Keratinocyte (primary cell): ENCODE data around the gene BAIAP2. TPM values are rescaled to one million over a fixed set of nuclear protein-coding genes. Genes with fewer than 3 reads are reported as not detected.

Experiments
- DNase-seq: peaks from one replicate; pipeline ENCODE4 v3.0.0-alpha.2; 2011; ENCODE audit warnings: low read depth, missing footprints, low spot score
- FAIRE-seq: peaks from 2 replicates; lab custom pipeline; 2011; peaks lifted over from hg19 to GRCh38; lab: Jason Lieb, UNC
- H2AFZ ChIP-seq: 2 replicates; pipeline ENCODE4 v1.6.0; 2012; ENCODE audit warnings: low read length, control low read depth, inconsistent platforms; ENCODE audit not compliant: control insufficient read depth
- H3K27ac ChIP-seq: 2 replicates; pipeline ENCODE4 v1.5.1; 2011; ENCODE audit warnings: low read length; ENCODE audit not compliant: control insufficient read depth, insufficient read depth
- H3K27me3 ChIP-seq: 3 replicates; pipeline ENCODE4 v1.6.0; 2011; ENCODE audit warnings: low read length; ENCODE audit not compliant: control insufficient read depth, insufficient read depth; ENCODE audit errors: extremely low read depth
- H3K36me3 ChIP-seq, 2 experiments: 2 replicates in 1 of 2; 3 replicates in 1 of 2; pipeline ENCODE4 v1.5.1; 2011; ENCODE audit warnings: low read length in 2 of 2, mild to moderate bottlenecking in 1 of 2; ENCODE audit not compliant: control insufficient read depth in 2 of 2, insufficient read depth in 2 of 2; ENCODE audit errors: extremely low read depth in 1 of 2
- H3K4me1 ChIP-seq: 3 replicates; pipeline ENCODE4 v1.5.1; 2011; ENCODE audit warnings: low read length; ENCODE audit not compliant: control insufficient read depth, insufficient read depth; ENCODE audit errors: extremely low read depth
- H3K4me2 ChIP-seq: 3 replicates; pipeline ENCODE4 v1.6.0; 2011; ENCODE audit warnings: low read depth, low read length; ENCODE audit not compliant: control insufficient read depth, insufficient read depth; ENCODE audit errors: extremely low read depth
- H3K4me3 ChIP-seq, 3 experiments: fragments of 200-600 bp in 1 of 3; sonication (generic) in 1 of 3; 2 replicates in 2 of 3; 3 replicates in 1 of 3; pipeline ENCODE4 v1.5.1; 2011 to 2016; ENCODE audit warnings: low read length in 3 of 3, mild to moderate bottlenecking in 3 of 3, control low read depth in 2 of 3, inconsistent platforms in 1 of 3, low read depth in 1 of 3, mixed read lengths in 1 of 3, mixed run types in 1 of 3, moderate library complexity in 1 of 3; ENCODE audit not compliant: control insufficient read depth in 2 of 3, insufficient read depth in 2 of 3; ENCODE audit errors: extremely low read depth in 1 of 3
- H3K79me2 ChIP-seq: 2 replicates; pipeline ENCODE4 v1.6.0; 2012; ENCODE audit warnings: low read length; ENCODE audit not compliant: control insufficient read depth, insufficient read depth
- H3K9ac ChIP-seq: 3 replicates; pipeline ENCODE4 v1.6.0; 2011; ENCODE audit warnings: low read length; ENCODE audit not compliant: control insufficient read depth, insufficient read depth; ENCODE audit errors: extremely low read depth
- H3K9me1 ChIP-seq: 3 replicates; pipeline ENCODE4 v1.6.0; 2011; ENCODE audit warnings: low read length; ENCODE audit not compliant: control insufficient read depth, insufficient read depth; ENCODE audit errors: extremely low read depth
- H3K9me3 ChIP-seq: 2 replicates; pipeline ENCODE4 v1.5.1; 2012; ENCODE audit warnings: low read depth, low read length; ENCODE audit not compliant: control insufficient read depth
- H4K20me1 ChIP-seq: 3 replicates; pipeline ENCODE4 v1.6.0; 2011; ENCODE audit warnings: low read length; ENCODE audit not compliant: control insufficient read depth, insufficient read depth; ENCODE audit errors: extremely low read depth
- CTCF ChIP-seq, 3 experiments: IDR thresholded peaks in 1 of 3; conservative IDR thresholded peaks in 1 of 3; optimal IDR thresholded peaks in 1 of 3; 2 replicates in 2 of 3; 3 replicates in 1 of 3; pipeline versions ENCODE3 to v1.5.1; 2011; ENCODE audit warnings: low read length in 3 of 3, mild to moderate bottlenecking in 3 of 3, moderate library complexity in 2 of 3, control low read depth in 1 of 3, inconsistent platforms in 1 of 3; ENCODE audit not compliant: insufficient read depth in 2 of 3; ENCODE audit errors: extremely low read depth in 1 of 3
- EZH2 ChIP-seq: IDR thresholded peaks from one replicate; pipeline ENCODE4 v1.6.1; 2012; ENCODE audit warnings: inconsistent platforms, mild to moderate bottlenecking, low read length, moderate library complexity
- dilution Hi-C: fragments of 300-500 bp; cut with MboI; formaldehyde crosslinking; loops from one replicate; pipeline ENCODE4 v1.7.0; 2020; ENCODE audit warnings: low sequenced_read_pairs; ENCODE audit not compliant: extremely low pct_ligation_motif_present
- polyA plus RNA-seq, 5 experiments: library from polyadenylated mRNA; depleted of rRNA in 3 of 5; stranded (reverse) in 3 of 5; stranded (forward) in 1 of 5; unstranded in 1 of 5; fragments of >200 nt; gene quantifications; 1 replicate in 1 of 5; 2 replicates in 3 of 5; 3 replicates in 1 of 5; pipeline versions ENCODE4 v1.2.1 to v1.2.3, GENCODE V29; 2011 to 2012; ENCODE audit warnings: missing spikeins in 2 of 5, low read depth in 1 of 5, low replicate concordance in 1 of 5

Gene BAIAP2
- polyA plus RNA-seq, 1 donor (not counting 4 experiments of a cell fraction or from before 2014, with no cell fraction given): 56.7 TPM

DNA sequence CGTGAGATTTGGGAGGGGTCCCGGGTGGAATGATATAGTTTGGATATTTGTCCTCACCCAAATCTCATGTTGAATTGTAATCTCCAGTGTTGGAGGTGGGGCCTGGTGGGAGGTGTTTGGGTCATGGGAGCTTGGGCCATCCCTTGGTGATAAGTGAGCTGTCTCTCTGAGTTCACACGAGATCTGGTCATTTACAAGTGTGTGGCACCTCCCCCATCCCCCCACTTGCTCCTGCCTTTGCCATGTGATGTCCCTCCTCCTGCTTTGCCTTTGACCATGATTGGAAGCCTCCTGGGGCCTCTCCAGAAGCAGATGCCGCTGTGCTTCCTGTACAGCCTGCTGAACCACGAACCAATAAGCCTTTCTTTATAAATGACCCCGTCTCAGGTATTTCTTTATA lies 21.3 kb upstream of the BAIAP2 start:
- H3K4me1 ChIP-seq: peaks cover 10% of the 10 kb centered on the region
- H3K79me2 ChIP-seq: no peaks in the 10 kb centered on the region
- DNase-seq: no peak
- H3K9ac ChIP-seq: no peak overlapping the region
- no peak overlapping the region for H3K27ac ChIP-seq
- no peak for FAIRE-seq
- H3K27me3 ChIP-seq: peaks cover 4% of the 10 kb centered on the region
- dilution Hi-C loops: no loop called here
- H3K4me2 ChIP-seq: no peak overlapping the region
- H4K20me1 ChIP-seq: no peaks in the 10 kb centered on the region
- H3K36me3 ChIP-seq: no peaks in the 10 kb centered on the region
- H3K4me3 ChIP-seq: no peak overlapping the region
- H2AFZ ChIP-seq: no peak overlapping the region
- peaks cover 8% of the 10 kb centered on the region for H3K9me3 ChIP-seq
- TF ChIP-seq EZH2 (no peak), CTCF (optimal IDR thresholded peaks at IDR 0.05 in 1 of 3, IDR thresholded peaks at IDR 0.05 in 1 of 3, conservative IDR thresholded peaks at IDR 0.05 in 1 of 3; ENCODE audit: extremely low read depth in 1 of 3, insufficient read depth in 2 of 3, low read length in 3 of 3) (no peak)
- no peaks in the 10 kb centered on the region for H3K9me1 ChIP-seq

DNA sequence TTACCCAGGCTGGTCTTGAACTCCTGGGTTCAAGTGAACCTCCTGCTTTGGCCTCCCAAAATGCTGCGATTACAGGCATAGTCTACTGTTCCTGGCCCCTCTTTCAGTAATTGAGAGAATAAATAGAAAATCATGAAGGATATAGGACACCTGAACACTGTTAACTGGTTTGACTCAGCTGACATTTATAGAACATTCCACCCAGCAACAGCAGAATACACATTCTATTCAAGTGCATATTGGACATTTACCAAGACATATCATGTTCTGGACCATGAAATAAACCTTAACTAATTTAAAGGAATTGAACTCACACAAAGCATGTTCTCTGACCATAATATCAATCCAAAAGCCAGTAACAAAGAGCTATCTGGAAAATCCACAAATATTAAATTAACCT lies 19.8 kb upstream of the BAIAP2 start:
- Histone ChIP-seq H4K20me1 (no peaks in the 10 kb centered on the region), H3K36me3 (no peaks in the 10 kb centered on the region), H3K27me3 (no peaks in the 10 kb centered on the region), H3K9ac (no peak overlapping the region), H3K9me3 (peaks cover 8% of the 10 kb centered on the region), H3K4me1 (peaks cover 10% of the 10 kb centered on the region), H3K27ac (no peak overlapping the region), H3K79me2 (no peaks in the 10 kb centered on the region), H3K4me2 (no peak overlapping the region), H2AFZ (no peak overlapping the region), H3K4me3 (no peak overlapping the region), H3K9me1 (no peaks in the 10 kb centered on the region)
- dilution Hi-C loops: no loop called here
- TF ChIP-seq CTCF (optimal IDR thresholded peaks at IDR 0.05 in 1 of 3, IDR thresholded peaks at IDR 0.05 in 1 of 3, conservative IDR thresholded peaks at IDR 0.05 in 1 of 3; ENCODE audit: extremely low read depth in 1 of 3, insufficient read depth in 2 of 3, low read length in 3 of 3) (no peak), EZH2 (no peak)
- DNase-seq (no peak), FAIRE-seq (no peak)
